GM12891 (cell line): Measurements from ENCODE around the gene POLN.

Source experiments
- POLR2A ChIP-seq: IDR thresholded peaks from 2 replicates; pipeline ENCODE4 v1.6.1; 2011; ENCODE audit warnings: low read depth, low read length, control low read depth
- POLR2AphosphoS5 ChIP-seq: IDR thresholded peaks from 2 replicates; pipeline ENCODE4 v1.6.1; 2011; ENCODE audit warnings: low read depth, low read length, control low read depth
- TAF1 ChIP-seq: IDR thresholded peaks from 2 replicates; pipeline ENCODE4 v1.6.1; 2011; ENCODE audit warnings: low read depth, low read length, control low read depth

DNA sequence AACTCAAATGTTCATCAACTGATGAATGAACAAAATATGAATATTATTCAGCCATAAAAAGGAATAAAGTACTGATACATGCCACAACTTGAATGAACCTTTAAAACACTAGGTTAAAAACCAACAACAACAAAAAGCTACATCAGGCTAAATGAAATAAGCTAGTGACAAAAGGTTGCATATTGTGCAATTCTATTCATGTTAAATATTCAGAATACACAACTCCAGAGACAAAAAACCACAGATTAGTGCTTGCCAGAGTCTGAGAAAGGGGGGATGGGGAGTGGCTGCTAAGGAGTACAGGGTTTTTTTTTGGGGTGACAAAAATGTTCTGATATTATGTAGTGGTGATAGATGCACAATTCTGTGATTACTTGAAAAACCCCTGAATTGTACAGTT lies 58.5 kb downstream of the POLN start:
- TF ChIP-seq POLR2A = no peak
- no peak for TF ChIP-seq POLR2AphosphoS5
- TF ChIP-seq TAF1 = no peak
